HG03571 (cell line): ENCODE data around the gene ARHGAP22.

Source experiments
- ATAC-seq: cut with Tn5 transposase; IDR thresholded peaks from one replicate; pipeline ENCODE4 v1.9.1; 2021; ENCODE audit not compliant: unreplicated experiment

ARHGAP22 gene

GRCh38 chr10:48535416-48536155 is 69.3 kb downstream of the ARHGAP22 start:
- ATAC-seq = no peak

- ATAC-seq = no peak
These were observed 70.7 kb downstream of the ARHGAP22 start for GRCh38 chr10:48533951-48534720.

- ATAC-seq = no peak
These were observed 71.3 kb downstream of the ARHGAP22 start for GRCh38 chr10:48533540-48533939.

GRCh38 chr10:48531486-48531885 is 73.4 kb downstream of the ARHGAP22 start:
- no peak for ATAC-seq

GRCh38 chr10:48529331-48529730 is 75.5 kb downstream of the ARHGAP22 start:
- ATAC-seq = no peak

GRCh38 chr10:48527756-48528155 is 77.1 kb downstream of the ARHGAP22 start:
- no peak for ATAC-seq

- no peak for ATAC-seq
These were observed 77.9 kb downstream of the ARHGAP22 start for GRCh38 chr10:48526846-48527505.

DNA sequence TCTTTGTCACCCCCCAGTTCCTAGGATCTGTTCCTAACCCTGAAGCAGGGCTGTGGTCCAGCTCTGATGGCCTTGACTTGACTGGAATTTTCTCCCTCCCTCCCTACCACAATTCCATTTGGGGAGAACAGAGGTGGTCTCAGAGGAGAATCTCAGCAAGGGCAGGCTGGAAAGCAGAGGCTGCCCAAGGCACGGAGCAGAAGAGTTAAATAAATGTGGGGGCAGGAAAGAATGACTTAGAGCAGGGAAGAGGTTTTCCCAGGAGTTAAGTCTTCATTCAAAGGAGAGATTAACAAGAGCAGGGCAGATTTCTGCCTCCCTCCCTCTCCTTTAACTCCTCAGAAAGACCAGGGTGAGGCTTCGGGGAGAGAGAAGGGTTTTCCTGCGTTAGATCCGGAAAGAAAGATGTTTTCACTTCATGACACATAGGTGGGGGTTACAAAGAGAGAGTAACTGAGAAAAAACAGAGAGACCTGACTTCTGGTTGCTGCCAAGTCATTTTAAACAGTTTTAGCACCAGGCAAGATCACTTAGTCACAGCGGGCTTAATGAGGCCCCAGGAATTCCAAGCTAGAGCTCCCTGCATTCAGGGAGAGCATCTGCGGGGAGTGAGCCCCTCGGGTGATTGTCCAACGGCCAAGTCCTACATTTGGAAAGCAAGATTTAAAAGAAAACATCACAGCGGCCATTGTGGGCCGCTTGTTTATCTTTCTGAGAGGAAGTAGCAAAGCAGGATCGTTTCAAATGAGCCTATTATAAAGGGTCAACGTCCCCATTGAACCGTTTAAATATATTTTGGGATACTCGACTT is 78.7 kb downstream of the ARHGAP22 start:
- no peak for ATAC-seq

- ATAC-seq = no peak
These were observed 79.8 kb downstream of the ARHGAP22 start for GRCh38 chr10:48525113-48525512.

DNA sequence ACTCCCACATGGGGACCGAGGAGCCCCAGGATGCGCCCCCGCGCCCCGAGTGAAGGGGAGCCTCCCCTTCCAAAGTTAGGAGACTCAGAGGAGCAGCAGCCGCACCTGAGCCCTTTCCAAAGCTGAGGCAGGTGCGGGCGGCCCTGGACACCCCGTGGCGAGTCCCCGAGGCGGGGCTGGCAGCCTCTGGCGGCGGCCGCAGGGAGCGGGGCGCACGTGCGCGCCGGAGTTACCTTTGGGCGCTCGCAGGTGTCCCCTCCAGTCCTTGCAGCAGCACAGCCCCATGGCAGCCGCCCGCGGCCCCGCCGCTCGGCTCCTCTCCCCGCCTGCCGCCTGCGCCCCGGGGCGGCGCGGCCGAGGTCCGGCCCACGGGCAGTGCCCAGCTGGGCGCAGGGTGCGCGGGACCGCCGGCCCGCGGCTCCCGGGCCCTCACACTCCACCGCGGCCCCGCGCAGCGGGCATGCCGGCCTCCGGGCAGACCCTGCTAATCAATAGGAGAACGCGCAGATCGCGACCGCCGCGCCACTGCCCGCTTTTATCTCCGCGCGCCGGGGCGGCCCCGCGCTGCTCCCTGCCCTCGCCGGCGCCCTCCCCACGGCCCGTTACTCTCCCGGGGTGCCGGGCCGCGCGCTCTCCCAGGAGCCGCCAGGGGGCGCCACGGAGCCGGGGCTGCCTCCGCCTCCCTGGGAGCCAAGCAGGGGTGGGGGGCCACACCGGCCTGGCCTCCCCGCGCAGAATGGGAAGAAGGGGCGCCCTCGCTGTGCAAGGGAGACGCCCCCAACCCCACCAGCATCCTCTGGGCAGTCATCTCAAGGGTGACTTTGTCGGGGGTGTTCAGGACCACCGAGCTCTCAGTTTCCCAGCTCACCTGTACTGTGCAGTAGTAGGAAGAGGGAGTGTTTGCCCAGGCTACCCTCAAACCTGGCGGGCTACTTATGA is 80.8 kb downstream of the ARHGAP22 start:
- no peak for ATAC-seq

GRCh38 chr10:48523212-48523819 is 81.6 kb downstream of the ARHGAP22 start:
- no peak for ATAC-seq

DNA sequence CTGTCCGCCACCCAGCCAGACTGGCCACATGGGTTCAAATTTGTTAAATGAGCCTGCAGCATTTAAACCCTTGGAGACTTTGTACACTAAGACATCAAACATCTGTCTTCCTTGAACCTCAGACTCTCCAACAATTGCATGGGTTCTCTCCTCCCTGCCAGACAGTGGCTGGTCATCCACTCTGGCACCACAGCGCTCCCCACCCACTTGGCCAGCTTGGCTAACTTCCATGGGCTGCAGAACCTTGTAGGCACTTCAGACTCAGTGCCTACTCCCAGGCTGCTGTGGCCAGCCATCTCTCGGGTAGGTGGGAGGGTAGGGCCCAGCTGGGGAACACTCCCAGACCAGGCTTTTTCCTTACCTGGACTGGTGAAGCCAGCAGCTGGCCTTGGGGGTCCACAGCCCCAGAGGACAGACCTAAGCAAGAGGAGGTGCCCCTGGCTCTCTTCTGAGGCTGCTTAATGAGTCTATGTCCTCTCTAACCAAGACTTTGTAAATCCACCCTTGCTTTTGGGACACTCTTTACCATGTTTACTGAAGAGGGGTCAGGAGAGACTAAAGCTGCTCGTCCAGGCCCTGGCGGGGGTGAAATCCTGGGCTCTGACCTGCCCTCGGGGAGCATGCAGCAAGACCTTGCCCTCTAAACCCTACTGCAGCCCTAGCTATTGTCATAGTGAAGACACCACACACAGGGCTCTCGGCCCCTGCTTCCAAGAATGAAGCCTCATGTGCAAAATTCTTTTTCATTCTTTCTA is 82.7 kb downstream of the ARHGAP22 start:
- no peak for ATAC-seq

- no peak for ATAC-seq
These were observed 84.3 kb downstream of the ARHGAP22 start for GRCh38 chr10:48520594-48520993.

GRCh38 chr10:48520184-48520506 is 84.7 kb downstream of the ARHGAP22 start:
- ATAC-seq = no peak

DNA sequence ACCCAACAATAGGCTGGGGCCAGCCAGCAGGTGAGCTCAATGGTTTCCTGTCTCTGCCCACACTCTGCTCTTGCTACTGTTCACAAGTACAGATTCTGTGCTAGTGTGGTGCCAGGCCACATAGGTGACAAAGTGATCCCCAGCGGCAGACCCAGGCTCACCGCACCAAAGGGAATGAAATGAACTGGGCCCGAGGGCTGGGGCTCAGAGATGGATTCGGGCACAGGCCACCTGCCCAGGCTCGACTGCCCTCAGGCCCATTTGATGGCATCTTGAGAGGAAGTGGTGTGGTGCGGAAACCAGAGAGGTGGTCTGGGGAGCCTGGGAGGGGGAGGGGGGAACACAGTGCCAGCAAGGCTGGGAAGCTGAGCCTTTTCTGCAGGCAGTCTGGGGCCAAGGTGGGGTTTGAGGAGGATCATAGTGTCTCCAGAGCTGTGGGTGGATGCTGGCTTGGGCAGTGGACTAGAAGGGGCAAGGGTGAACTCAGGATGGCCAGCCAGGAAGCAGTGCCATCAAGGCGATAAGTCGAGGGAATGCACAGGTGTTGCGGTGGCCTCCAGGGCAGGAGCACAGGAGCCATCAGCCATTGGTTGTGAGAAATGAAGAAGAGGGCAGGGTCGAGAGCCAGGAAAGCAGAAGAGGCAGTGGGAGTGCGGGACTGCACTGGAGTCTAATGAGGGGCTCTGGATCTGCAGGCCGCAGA is 85.2 kb downstream of the ARHGAP22 start:
- no peak for ATAC-seq

GRCh38 chr10:48518986-48519385 is 85.9 kb downstream of the ARHGAP22 start:
- ATAC-seq = no peak

DNA sequence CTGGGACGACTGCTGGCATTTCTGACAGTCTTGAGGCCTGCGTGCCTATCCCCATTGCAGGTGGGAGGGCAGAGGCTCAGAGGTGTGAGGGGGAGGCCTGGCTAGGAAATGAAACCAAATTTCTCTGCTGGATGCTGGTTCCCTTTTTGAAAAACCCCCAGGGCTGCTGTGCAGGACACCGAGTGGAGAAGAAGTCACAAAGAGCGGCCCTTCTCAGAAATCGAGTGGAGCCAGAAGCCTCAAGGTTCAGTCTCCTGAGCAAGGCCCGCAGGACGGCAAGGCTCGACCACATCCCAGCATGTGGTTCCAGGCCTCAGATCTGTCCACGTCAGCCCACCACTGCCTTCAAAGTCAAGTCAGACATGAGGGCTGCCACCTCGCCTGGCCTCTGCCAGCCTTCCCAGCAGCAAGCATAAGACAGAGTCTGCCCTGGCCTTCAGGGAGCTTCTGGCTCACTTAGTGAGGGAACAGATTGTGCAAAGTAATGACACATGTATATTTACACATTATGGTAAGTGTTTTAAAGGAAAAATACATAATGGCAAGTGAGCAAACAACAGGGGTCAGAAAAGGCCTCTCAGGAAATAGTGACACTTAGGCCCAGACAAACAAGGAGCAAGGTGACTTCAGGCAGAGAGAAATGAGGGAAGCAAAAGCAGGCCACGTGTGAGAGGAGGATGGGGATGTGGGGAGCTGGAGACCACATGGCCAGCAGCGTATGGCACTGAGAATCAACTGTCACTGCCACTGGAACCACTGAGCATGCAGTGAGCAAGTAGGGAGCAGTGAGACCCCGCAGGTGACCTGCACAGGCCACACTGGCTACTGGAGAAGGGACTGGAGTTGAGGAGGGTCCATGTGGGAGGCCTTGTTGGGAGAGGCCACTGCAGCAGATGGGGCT is 86.7 kb downstream of the ARHGAP22 start:
- ATAC-seq = no peak
